BJ (cell line): ENCODE data around the gene MARCHF9. TPM values are rescaled to one million over a fixed set of nuclear protein-coding genes. Genes with fewer than 3 reads are reported as not detected.

Experiments used
- CTCF ChIA-PET: fragments of 350-600 bp; formaldehyde crosslinking; extraction: SDS; loops from one replicate; lab custom pipeline; 2021; ENCODE audit warnings: antibody characterized with exemption, inconsistent platforms; lab: Yijun Ruan, JAX
- POLR2A ChIA-PET: fragments of 300-600 bp; sonication (Branson Sonifier 250); formaldehyde crosslinking; extraction: SDS; loops from one replicate; lab custom pipeline; 2021; ENCODE audit warnings: antibody characterized with exemption; lab: Charles Lee
- DNase-seq: peaks from one replicate; pipeline ENCODE4 v3.0.0-alpha.2; 2011; ENCODE audit warnings: low read depth
- H3K27me3 ChIP-seq: 2 replicates; pipeline ENCODE4 v1.6.0; 2011; ENCODE audit warnings: low read length; ENCODE audit not compliant: control insufficient read depth, insufficient read depth
- H3K36me3 ChIP-seq: 2 replicates; pipeline ENCODE4 v1.5.1; 2011; ENCODE audit warnings: low read length; ENCODE audit not compliant: control insufficient read depth, insufficient read depth
- H3K4me3 ChIP-seq: 2 replicates; pipeline ENCODE4 v1.5.1; 2011; ENCODE audit warnings: low read depth, mild to moderate bottlenecking, control low read depth, low read length
- polyA plus RNA-seq: library from polyadenylated mRNA; depleted of rRNA; stranded (reverse); fragments of >200 nt; gene quantifications from 2 replicates; pipeline ENCODE4 v1.2.3, GENCODE V29; 2011
- TF ChIP-seq, protein P1 (sequence below): IDR thresholded peaks from 2 replicates; pipeline ENCODE4 v1.5.1; 2011; ENCODE audit warnings: low read depth, mild to moderate bottlenecking, control low read depth, inconsistent platforms, low read length, moderate library complexity; ENCODE audit not compliant: insufficient read depth

Gene MARCHF9
- polyA plus RNA-seq, 1 experiment: 6.2 TPM

DNA sequence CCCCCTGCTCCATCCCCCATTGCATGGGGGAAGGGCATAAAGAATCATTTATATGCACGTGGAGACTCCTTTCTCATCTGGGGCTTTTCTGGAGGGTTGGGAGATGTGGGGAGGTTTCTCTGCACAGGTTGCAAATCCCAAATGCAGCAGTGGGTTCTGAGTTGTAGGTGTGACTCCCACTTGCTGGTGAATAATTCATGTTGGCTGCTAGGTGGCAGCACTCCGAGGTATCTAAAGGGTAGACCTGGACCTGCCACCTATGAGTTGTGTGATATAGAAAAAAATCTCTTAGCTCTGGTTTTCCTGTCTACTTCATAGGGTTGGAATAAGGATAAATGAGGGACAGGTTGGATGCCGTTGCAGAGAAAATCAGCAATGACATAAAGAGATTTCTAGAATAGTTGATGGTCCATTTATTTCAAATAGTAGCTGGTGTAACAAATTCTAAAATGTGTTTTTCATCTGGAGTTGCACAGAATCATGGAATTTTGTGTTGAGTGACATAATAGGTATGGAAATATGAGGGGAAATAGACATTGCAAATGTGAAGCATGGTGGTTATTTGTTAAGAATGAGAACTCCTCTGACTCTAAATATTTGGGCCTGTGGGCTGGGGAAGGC is 4.6 kb downstream of the MARCHF9 start:
- H3K36me3 ChIP-seq: no peaks in the 10 kb centered on the region; the same call in 1 of the 2 replicates
- H3K4me3 ChIP-seq: no peak overlapping the region
- ChIA-PET CTCF (interaction anchor here (1.0 to 1.8 kb wide), 7 partner anchors 9 to 149 kb away, joined by 3 to 5 read pairs (median 3); partner anchors contain the start of gene TSPAN31), POLR2A (no interaction called here)
- no peak for DNase-seq
- peaks cover 9% of the 10 kb centered on the region for H3K27me3 ChIP-seq
- TF ChIP-seq, protein P1, sequence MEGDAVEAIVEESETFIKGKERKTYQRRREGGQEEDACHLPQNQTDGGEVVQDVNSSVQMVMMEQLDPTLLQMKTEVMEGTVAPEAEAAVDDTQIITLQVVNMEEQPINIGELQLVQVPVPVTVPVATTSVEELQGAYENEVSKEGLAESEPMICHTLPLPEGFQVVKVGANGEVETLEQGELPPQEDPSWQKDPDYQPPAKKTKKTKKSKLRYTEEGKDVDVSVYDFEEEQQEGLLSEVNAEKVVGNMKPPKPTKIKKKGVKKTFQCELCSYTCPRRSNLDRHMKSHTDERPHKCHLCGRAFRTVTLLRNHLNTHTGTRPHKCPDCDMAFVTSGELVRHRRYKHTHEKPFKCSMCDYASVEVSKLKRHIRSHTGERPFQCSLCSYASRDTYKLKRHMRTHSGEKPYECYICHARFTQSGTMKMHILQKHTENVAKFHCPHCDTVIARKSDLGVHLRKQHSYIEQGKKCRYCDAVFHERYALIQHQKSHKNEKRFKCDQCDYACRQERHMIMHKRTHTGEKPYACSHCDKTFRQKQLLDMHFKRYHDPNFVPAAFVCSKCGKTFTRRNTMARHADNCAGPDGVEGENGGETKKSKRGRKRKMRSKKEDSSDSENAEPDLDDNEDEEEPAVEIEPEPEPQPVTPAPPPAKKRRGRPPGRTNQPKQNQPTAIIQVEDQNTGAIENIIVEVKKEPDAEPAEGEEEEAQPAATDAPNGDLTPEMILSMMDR: peak; percentile 53

DNA sequence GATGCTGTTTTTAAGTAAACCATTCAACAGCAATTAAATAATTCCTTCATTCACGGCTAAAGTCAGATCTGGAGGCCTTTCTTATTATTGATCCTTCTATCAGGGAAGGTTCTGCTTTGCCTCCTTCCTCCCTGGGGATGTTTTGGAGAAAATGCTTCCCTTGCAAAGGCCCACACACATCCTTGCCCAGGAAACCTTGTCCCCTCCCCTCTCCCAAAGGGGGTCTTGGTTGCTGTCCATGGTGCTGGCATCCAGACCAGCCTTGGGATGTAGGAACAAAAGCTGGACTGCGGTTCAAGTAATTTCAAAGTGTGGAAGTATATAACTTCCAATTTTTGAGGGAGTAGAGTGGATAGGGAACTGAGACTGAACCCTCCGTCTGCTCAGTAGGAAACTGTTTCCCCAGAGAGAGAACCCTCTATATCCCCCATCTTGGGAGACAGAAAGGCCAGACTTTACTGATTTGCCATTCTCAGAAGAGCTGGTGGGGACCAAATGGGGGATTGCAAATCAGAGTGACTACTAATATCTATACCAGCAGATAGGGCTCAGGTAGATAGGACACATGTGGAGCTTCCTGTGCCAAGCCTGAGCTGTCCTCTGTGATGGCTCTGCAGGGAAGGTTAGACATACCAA is 5.6 kb downstream of the MARCHF9 start:
- POLR2A ChIA-PET: no interaction called here
- no peak overlapping the region for H3K4me3 ChIP-seq
- peaks cover 10% of the 10 kb centered on the region for H3K27me3 ChIP-seq
- H3K36me3 ChIP-seq: no peaks in the 10 kb centered on the region; the same call in 1 of the 2 replicates
- no peak for DNase-seq
- CTCF ChIA-PET: interaction anchor here (0.8 to 1.8 kb wide), 6 partner anchors 9 to 148 kb away, joined by 3 to 4 read pairs (median 3); no protein-coding TSS in a partner anchor
- TF ChIP-seq, protein P1: no peak

DNA sequence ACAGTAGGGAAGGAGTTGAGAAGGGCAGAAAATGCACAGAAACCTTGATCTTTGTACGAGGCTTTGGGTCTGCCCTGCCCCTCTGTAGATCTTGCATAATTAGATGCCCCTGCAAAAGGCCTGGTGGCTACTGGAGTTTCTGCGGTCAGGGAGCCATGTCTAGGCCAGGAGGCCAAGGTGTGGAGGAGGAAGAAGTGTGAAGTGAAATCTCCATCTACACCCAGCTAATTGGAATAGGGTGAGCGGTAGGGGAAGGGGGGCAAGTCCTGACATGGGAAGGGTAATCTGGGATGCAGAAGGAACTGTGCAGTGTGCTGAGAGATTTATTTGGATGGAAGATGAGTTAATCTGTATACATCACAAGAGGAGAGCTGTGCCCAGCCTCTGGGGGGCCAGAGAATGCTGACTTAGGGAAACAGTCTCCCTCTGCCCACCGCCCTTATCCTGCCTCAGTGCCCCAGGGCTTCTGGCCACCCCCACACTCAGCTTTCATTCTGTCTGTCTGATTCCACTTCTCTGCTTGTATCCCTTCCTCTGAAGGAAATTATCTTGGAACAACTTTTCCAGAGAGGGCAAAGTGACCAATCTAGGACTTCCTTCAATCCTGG is 6.6 kb downstream of the MARCHF9 start:
- CTCF ChIA-PET: interaction anchor here (0.6 kb wide), 1 partner anchor 144 kb away, joined by 3 read pairs; no protein-coding TSS in a partner anchor

DNA sequence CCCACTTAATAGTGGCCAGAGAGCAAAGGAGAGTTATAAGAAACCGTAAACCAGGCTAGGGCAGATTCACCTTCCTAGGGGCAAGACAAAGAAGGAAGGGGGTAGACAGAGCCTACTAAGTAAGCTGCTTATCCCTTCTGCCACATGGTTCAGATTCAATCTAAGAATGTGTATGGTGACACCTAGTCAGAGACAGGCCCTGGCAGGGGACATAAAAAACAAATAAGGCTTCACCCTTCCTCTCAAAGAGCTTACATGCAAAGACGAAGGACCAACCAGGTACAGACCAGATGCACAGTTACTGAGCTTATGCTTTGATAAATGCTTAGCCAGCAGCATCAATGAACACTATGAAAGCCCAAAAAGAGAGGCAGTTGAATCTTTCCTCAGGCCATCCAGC is 7.6 kb downstream of the MARCHF9 start:
- ChIA-PET POLR2A (no interaction called here), CTCF (interaction anchor here (0.6 to 1.0 kb wide), 2 partner anchors 37 to 143 kb away, joined by 3 read pairs; no protein-coding TSS in a partner anchor)
- no peak for DNase-seq
- Histone ChIP-seq H3K4me3 (no peak overlapping the region), H3K27me3 (peaks cover 8% of the 10 kb centered on the region; the same call in 1 of the 2 replicates), H3K36me3 (no peaks in the 10 kb centered on the region; the same call in 1 of the 2 replicates)
- TF ChIP-seq, protein P1: no peak

More for the DNA sequence above, 6.6 kb downstream of the MARCHF9 start:
- no peak overlapping the region for H3K4me3 ChIP-seq
- no peak for DNase-seq
- TF ChIP-seq, protein P1: no peak
- H3K36me3 ChIP-seq: no peaks in the 10 kb centered on the region; the same call in 1 of the 2 replicates
- H3K27me3 ChIP-seq: peaks cover 8% of the 10 kb centered on the region; the same call in 1 of the 2 replicates
- POLR2A ChIA-PET: no interaction called here
